GM19351 (cell line): ENCODE results near the gene ZNF784.
A peak's percentile ranks its signal among the peaks of the same experiment; 100 is the strongest.

Experiments
- ATAC-seq: cut with Tn5 transposase; IDR thresholded peaks from one replicate; pipeline ENCODE4 v1.9.1; 2021; ENCODE audit warnings: mild to moderate bottlenecking, moderate library complexity; ENCODE audit not compliant: unreplicated experiment

The ZNF784 gene

GRCh38 chr19:55603581-55604292 is 20.6 kb downstream of the ZNF784 start:
- ATAC-seq: no peak

- ATAC-seq: no peak
These were observed 21.3 kb downstream of the ZNF784 start for GRCh38 chr19:55603115-55603514.

GRCh38 chr19:55602104-55603001 is 22.0 kb downstream of the ZNF784 start:
- ATAC-seq: no peak

- ATAC-seq: no peak
These were observed 23.3 kb downstream of the ZNF784 start for GRCh38 chr19:55601084-55601483.

GRCh38 chr19:55600662-55601028 is 23.7 kb downstream of the ZNF784 start:
- ATAC-seq: no peak

- ATAC-seq: peak; percentile 40
These were observed 24.3 kb downstream of the ZNF784 start, which contains the start of gene ZNF524 for GRCh38 chr19:55599842-55600661. TSS of gene ZNF524 (plus strand) at chr19:55600288. CDS start at chr19:55602113, 1,825 bp downstream.

- ATAC-seq: peak; percentile 50
These were observed 24.9 kb downstream of the ZNF784 start, which contains the start of gene FIZ1 for GRCh38 chr19:55599468-55599841. TSS of gene FIZ1 (minus strand) at chr19:55599517. CDS start at chr19:55597865, 1,652 bp downstream.

- ATAC-seq: peak; percentile 55
These were observed 25.5 kb downstream of the ZNF784 start for GRCh38 chr19:55598719-55599467.

- no peak for ATAC-seq
These were observed 26.3 kb downstream of the ZNF784 start for GRCh38 chr19:55598034-55598433.

- no peak for ATAC-seq
These were observed 26.9 kb downstream of the ZNF784 start for GRCh38 chr19:55597501-55597921.

GRCh38 chr19:55596304-55596703 is 28.1 kb downstream of the ZNF784 start:
- ATAC-seq: no peak

GRCh38 chr19:55594996-55595545 is 29.3 kb downstream of the ZNF784 start:
- no peak for ATAC-seq

- no peak for ATAC-seq
These were observed 31.1 kb downstream of the ZNF784 start for GRCh38 chr19:55593096-55593772.

GRCh38 chr19:55592391-55593090 is 31.8 kb downstream of the ZNF784 start:
- no peak for ATAC-seq

GRCh38 chr19:55591555-55591954 is 32.8 kb downstream of the ZNF784 start:
- ATAC-seq: no peak

GRCh38 chr19:55590617-55591016 is 33.7 kb downstream of the ZNF784 start:
- no peak for ATAC-seq

- ATAC-seq: no peak
These were observed 34.3 kb downstream of the ZNF784 start for GRCh38 chr19:55590109-55590508.

GRCh38 chr19:55588738-55589137 is 35.6 kb downstream of the ZNF784 start:
- ATAC-seq: no peak
